GM23338 (cell line): ENCODE results near the gene ARL8B. TPM values are rescaled to one million over a fixed set of nuclear protein-coding genes. Genes with fewer than 3 reads are reported as not detected.

Source experiments
- ATAC-seq: fragments of 200-7000 bp; cut with Tn5 transposase; 3 replicates; pipeline ENCODE4 v1.9.1; 2020
- DNase-seq: peaks from one replicate; pipeline ENCODE4 v3.0.0-alpha.2; 2015; ENCODE audit warnings: low spot score
- H2AFZ ChIP-seq: fragments of 200-600 bp; sonication (generic); 2 replicates; pipeline ENCODE4 v1.8.0; 2016; ENCODE audit warnings: antibody characterized with exemption, mild to moderate bottlenecking, moderate library complexity
- H3F3A ChIP-seq: fragments of 200-600 bp; sonication (generic); replicated peaks from 2 replicates; pipeline ENCODE4 v1.8.0; 2017; ENCODE audit warnings: antibody characterized with exemption, mixed run types, low read depth
- H3K27ac ChIP-seq: fragments of 200-600 bp; sonication (generic); 2 replicates; pipeline ENCODE4 v1.6.1; 2016; ENCODE audit warnings: low read depth
- H3K27me3 ChIP-seq: fragments of 200-600 bp; sonication (generic); 2 replicates; pipeline ENCODE4 v1.8.0; 2016; ENCODE audit warnings: mild to moderate bottlenecking, mixed run types, moderate library complexity; ENCODE audit not compliant: insufficient read depth
- H3K36me3 ChIP-seq: fragments of 200-600 bp; sonication (generic); 2 replicates; pipeline ENCODE4 v1.8.0; 2016; ENCODE audit warnings: mild to moderate bottlenecking; ENCODE audit not compliant: insufficient read depth
- H3K4me1 ChIP-seq: fragments of 200-600 bp; sonication (generic); 2 replicates; pipeline ENCODE4 v1.8.0; 2016; ENCODE audit warnings: mild to moderate bottlenecking, moderate library complexity; ENCODE audit not compliant: insufficient read depth
- H3K4me2 ChIP-seq: fragments of 200-600 bp; sonication (generic); 2 replicates; pipeline ENCODE4 v1.7.1; 2017; ENCODE audit warnings: mixed run types
- H3K4me3 ChIP-seq: fragments of 200-600 bp; sonication (generic); 2 replicates; pipeline ENCODE4 v1.6.1; 2016; ENCODE audit warnings: mixed run types
- H3K79me2 ChIP-seq: fragments of 200-600 bp; sonication (generic); replicated peaks from 2 replicates; pipeline ENCODE4 v1.8.0; 2017; ENCODE audit warnings: mild to moderate bottlenecking; ENCODE audit not compliant: insufficient read depth
- H3K9me2 ChIP-seq: fragments of 200-600 bp; sonication (generic); 2 replicates; pipeline ENCODE4 v1.8.0; 2017; ENCODE audit not compliant: insufficient read depth
- H4K20me1 ChIP-seq: fragments of 200-600 bp; sonication (generic); replicated peaks from 2 replicates; pipeline ENCODE4 v1.8.0; 2017; ENCODE audit warnings: mild to moderate bottlenecking; ENCODE audit not compliant: insufficient read depth
- H3K27ac Mint-ChIP-seq: 2 replicates; pipeline ENCODE4 v1.8.0; 2020; ENCODE audit warnings: inconsistent platforms, mild to moderate bottlenecking, moderate library complexity, mixed read lengths
- H3K27me3 Mint-ChIP-seq: 3 replicates; pipeline ENCODE4 v1.8.0; 2022; ENCODE audit warnings: low read depth, mild to moderate bottlenecking, moderate library complexity, mixed read lengths, inconsistent platforms; ENCODE audit not compliant: insufficient read depth, poor library complexity
- H3K36me3 Mint-ChIP-seq: 3 replicates; pipeline ENCODE4 v1.8.0; 2021; ENCODE audit warnings: low read depth, mild to moderate bottlenecking, inconsistent platforms, moderate library complexity, mixed read lengths
- H3K4me1 Mint-ChIP-seq: 3 replicates; pipeline ENCODE4 v1.8.0; 2020; ENCODE audit warnings: mild to moderate bottlenecking, inconsistent platforms, mixed read lengths
- H3K4me3 Mint-ChIP-seq: 3 replicates; pipeline ENCODE4 v1.8.0; 2021; ENCODE audit warnings: moderate library complexity, mild to moderate bottlenecking, inconsistent platforms, mixed read lengths
- H3K9me3 Mint-ChIP-seq: 3 replicates; pipeline ENCODE4 v1.8.0; 2020; ENCODE audit warnings: moderate library complexity, mild to moderate bottlenecking, inconsistent platforms, mixed read lengths
- CREB1 ChIP-seq: fragments of 250-450 bp; sonication (Bioruptor Pico); IDR thresholded peaks from 2 replicates; pipeline ENCODE4 v1.5.0; 2020; ENCODE audit warnings: low read depth, mild to moderate bottlenecking, moderate library complexity
- EZH2 ChIP-seq: fragments of 200-600 bp; sonication (generic); IDR thresholded peaks from one replicate; pipeline ENCODE4 v1.8.0; 2017; ENCODE audit warnings: antibody characterized with exemption, mild to moderate bottlenecking, low read depth; ENCODE audit not compliant: unreplicated experiment
- JUNB ChIP-seq: IDR thresholded peaks from one replicate; pipeline ENCODE4 v1.6.1; 2016; ENCODE audit warnings: antibody characterized with exemption; ENCODE audit not compliant: unreplicated experiment
- POLR2AphosphoS5 ChIP-seq: IDR thresholded peaks from 2 replicates; pipeline ENCODE4 v1.6.1; 2016; ENCODE audit warnings: antibody characterized with exemption, low read depth
- REST ChIP-seq: IDR thresholded peaks from one replicate; pipeline ENCODE4 v1.6.1; 2018; ENCODE audit warnings: antibody characterized with exemption; ENCODE audit not compliant: unreplicated experiment
- STAT1 ChIP-seq: IDR thresholded peaks from one replicate; pipeline ENCODE4 v1.6.1; 2016; ENCODE audit warnings: antibody characterized with exemption; ENCODE audit not compliant: unreplicated experiment
- ZNF114 ChIP-seq: fragments of 250-450 bp; sonication (Bioruptor Pico); IDR thresholded peaks from 2 replicates; pipeline ENCODE4 v1.5.0; 2020; ENCODE audit warnings: mild to moderate bottlenecking, moderate library complexity
- ZNF462 ChIP-seq: fragments of 250-450 bp; sonication (Bioruptor Pico); IDR thresholded peaks from 2 replicates; pipeline ENCODE4 v1.5.0; 2020; ENCODE audit warnings: mild to moderate bottlenecking, moderate library complexity
- polyA plus RNA-seq: library from polyadenylated mRNA; unstranded; fragments of >200 nt; fragmentation: Nextera tagmentation; extraction: Ambion mirVana; gene quantifications from 2 replicates; pipeline ENCODE4 v1.2.1, GENCODE V29; 2016
- total RNA-seq: library from RNA; depleted of rRNA; stranded (reverse); fragments of >200 nt; shearing (Covaris generic); gene quantifications from 2 replicates; pipeline ENCODE4 v1.2.3, GENCODE V29; 2014
- TF ChIP-seq, protein P1 (sequence below): IDR thresholded peaks from 2 replicates; pipeline ENCODE4 v1.6.1; 2016; ENCODE audit warnings: antibody characterized with exemption

The ARL8B gene
- total and polyA plus RNA-seq, 2 experiments from 2014 or later = 25.5 to 40.8 TPM

DNA sequence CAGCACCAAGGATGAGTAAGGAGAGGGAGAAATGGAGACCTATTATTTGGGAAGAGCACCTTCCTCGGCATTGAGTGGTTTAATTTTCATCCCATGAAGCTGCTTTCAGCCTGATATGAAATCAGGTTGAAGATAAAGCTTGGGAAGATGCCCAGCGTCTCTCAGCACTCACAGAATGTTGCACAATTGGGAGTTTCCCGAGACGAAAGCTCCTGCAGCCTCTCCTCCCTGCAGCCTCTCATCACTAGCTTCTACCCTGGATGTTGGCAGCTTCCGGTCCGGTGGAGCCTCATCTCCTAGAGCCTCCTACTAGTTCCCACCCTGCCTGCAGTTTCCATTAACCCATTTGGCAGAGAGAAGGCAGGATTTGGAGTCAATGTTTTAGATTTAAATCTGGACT, 105.7 kb downstream of the ARL8B start (continued):
- TF ChIP-seq REST (no peak), STAT1 (no peak), JUNB (no peak), CREB1 (no peak)
- TF ChIP-seq, protein P1, sequence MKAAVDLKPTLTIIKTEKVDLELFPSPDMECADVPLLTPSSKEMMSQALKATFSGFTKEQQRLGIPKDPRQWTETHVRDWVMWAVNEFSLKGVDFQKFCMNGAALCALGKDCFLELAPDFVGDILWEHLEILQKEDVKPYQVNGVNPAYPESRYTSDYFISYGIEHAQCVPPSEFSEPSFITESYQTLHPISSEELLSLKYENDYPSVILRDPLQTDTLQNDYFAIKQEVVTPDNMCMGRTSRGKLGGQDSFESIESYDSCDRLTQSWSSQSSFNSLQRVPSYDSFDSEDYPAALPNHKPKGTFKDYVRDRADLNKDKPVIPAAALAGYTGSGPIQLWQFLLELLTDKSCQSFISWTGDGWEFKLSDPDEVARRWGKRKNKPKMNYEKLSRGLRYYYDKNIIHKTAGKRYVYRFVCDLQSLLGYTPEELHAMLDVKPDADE = no peak

GRCh38 chr3:5229414-5229813, 107.3 kb downstream of the ARL8B start:
- DNase-seq = no peak
- Mint-ChIP-seq H3K9me3 (no peaks in the 10 kb centered on the region; the same call in 2 of the 3 replicates), H3K36me3 (no peaks in the 10 kb centered on the region), H3K4me3 (no peak overlapping the region), H3K4me1 (peaks cover 11% of the 10 kb centered on the region), H3K27me3 (peaks cover 6% of the 10 kb centered on the region), H3K27ac (no peak overlapping the region)
- Histone ChIP-seq H3K9me2 (no peaks in the 10 kb centered on the region), H4K20me1 (no peaks in the 10 kb centered on the region; the same call in 1 of the 2 replicates), H2AFZ (no peak overlapping the region), H3K4me3 (no peak overlapping the region), H3F3A (no peaks in the 10 kb centered on the region), H3K79me2 (no peaks in the 10 kb centered on the region), H3K27ac (no peak overlapping the region), H3K4me2 (no peak overlapping the region), H3K36me3 (no peaks in the 10 kb centered on the region), H3K27me3 (no peaks in the 10 kb centered on the region), H3K4me1 (no peaks in the 10 kb centered on the region)
- ATAC-seq = no peak
- TF ChIP-seq POLR2AphosphoS5 = no peak
- TF ChIP-seq EZH2 = no peak
- no peak for TF ChIP-seq ZNF462 (CRISPR knock-in tag)
- TF ChIP-seq CREB1 = no peak
- TF ChIP-seq ZNF114 (CRISPR knock-in tag) = no peak
